Hematopoietic multipotent progenitor cell treated with erythropoietin and hydrocortisone succinate and interleukin-3 and kit ligand, for 17 days (in vitro differentiated cells): ENCODE measurements around the gene TDRD5.
"Not testable (repeated sequence)": the region's sequence is repeated elsewhere in the genome, so short reads cannot be mapped to it uniquely, and the experiment has no call there.

Source experiments
- DNase-seq: peaks from one replicate; pipeline ENCODE4 v3.0.0-alpha.2; 2015; ENCODE audit warnings: low spot score

The TDRD5 gene

GRCh38 chr1:179601093-179601492 lies 9.5 kb downstream of the TDRD5 start:
- no peak for DNase-seq

- no peak for DNase-seq
These were observed 20.7 kb downstream of the TDRD5 start for GRCh38 chr1:179612361-179612760.

GRCh38 chr1:179630719-179631118 lies 39.1 kb downstream of the TDRD5 start:
- no peak for DNase-seq

- no peak for DNase-seq
These were observed 41.2 kb downstream of the TDRD5 start for GRCh38 chr1:179632868-179633267.

GRCh38 chr1:179637211-179637860 lies 45.7 kb downstream of the TDRD5 start:
- DNase-seq = no peak

GRCh38 chr1:179661018-179661417 lies 69.4 kb downstream of the TDRD5 start:
- no peak for DNase-seq

GRCh38 chr1:179663810-179664209 lies 72.2 kb downstream of the TDRD5 start:
- no peak for DNase-seq

GRCh38 chr1:179677882-179678281 lies 86.2 kb downstream of the TDRD5 start:
- no peak for DNase-seq

- not testable (repeated sequence) for DNase-seq
These were observed 102.9 kb downstream of the TDRD5 start for GRCh38 chr1:179694530-179694929.

GRCh38 chr1:179702946-179703539 lies 111.4 kb downstream of the TDRD5 start:
- no peak for DNase-seq

GRCh38 chr1:179706339-179706941 lies 114.8 kb downstream of the TDRD5 start:
- peak; percentile 47 for DNase-seq

GRCh38 chr1:179707406-179707805 lies 115.8 kb downstream of the TDRD5 start:
- no peak for DNase-seq

- DNase-seq = no peak
These were observed 117.0 kb downstream of the TDRD5 start for GRCh38 chr1:179708434-179709195.

GRCh38 chr1:179709841-179710329 lies 118.3 kb downstream of the TDRD5 start:
- no peak for DNase-seq

- DNase-seq = no peak
These were observed 122.5 kb downstream of the TDRD5 start for GRCh38 chr1:179714159-179714558.

GRCh38 chr1:179714623-179715022 lies 123.0 kb downstream of the TDRD5 start:
- DNase-seq = no peak

- DNase-seq = no peak
These were observed 127.6 kb downstream of the TDRD5 start for GRCh38 chr1:179719272-179719671.

- DNase-seq = no peak
These were observed 136.6 kb downstream of the TDRD5 start for GRCh38 chr1:179728271-179728670.

GRCh38 chr1:179729881-179730280 lies 138.2 kb downstream of the TDRD5 start:
- DNase-seq = no peak

GRCh38 chr1:179731643-179732042 lies 140.0 kb downstream of the TDRD5 start:
- DNase-seq = no peak
